ENCODE data around the gene SLC38A10.
A peak's percentile ranks its signal among the peaks of the same experiment; 100 is the strongest.

SLC38A10 gene

GRCh38 chr17:81273698-81274470 lies 21.2 kb downstream of the SLC38A10 start:
- no peak for DNase-seq

- no peak for DNase-seq
These were observed 22.5 kb downstream of the SLC38A10 start for GRCh38 chr17:81272616-81273015.

- DNase-seq = no peak
These were observed 23.9 kb downstream of the SLC38A10 start for GRCh38 chr17:81271226-81271625.

GRCh38 chr17:81270279-81270678 lies 24.8 kb downstream of the SLC38A10 start:
- DNase-seq = no peak

GRCh38 chr17:81267390-81268067 lies 27.6 kb downstream of the SLC38A10 start:
- DNase-seq = no peak

GRCh38 chr17:81265576-81265975 lies 29.5 kb downstream of the SLC38A10 start:
- DNase-seq = no peak

GRCh38 chr17:81264640-81265039 lies 30.5 kb downstream of the SLC38A10 start:
- no peak for DNase-seq

- DNase-seq = no peak
These were observed 31.5 kb downstream of the SLC38A10 start for GRCh38 chr17:81263371-81264181.

GRCh38 chr17:81261582-81262336 lies 33.3 kb downstream of the SLC38A10 start:
- no peak for DNase-seq

GRCh38 chr17:81261096-81261495 lies 34.0 kb downstream of the SLC38A10 start:
- no peak for DNase-seq

- no peak for DNase-seq
These were observed 34.5 kb downstream of the SLC38A10 start for GRCh38 chr17:81260641-81261040.

GRCh38 chr17:81260171-81260570 lies 34.9 kb downstream of the SLC38A10 start:
- no peak for DNase-seq

- DNase-seq = no peak
These were observed 36.0 kb downstream of the SLC38A10 start for GRCh38 chr17:81259058-81259605.

- no peak for DNase-seq
These were observed 36.8 kb downstream of the SLC38A10 start for GRCh38 chr17:81258292-81258691.

- no peak for DNase-seq
These were observed 37.6 kb downstream of the SLC38A10 start for GRCh38 chr17:81257533-81257932.

GRCh38 chr17:81256616-81257015 lies 38.5 kb downstream of the SLC38A10 start:
- DNase-seq = no peak

GRCh38 chr17:81254955-81255717 lies 40.0 kb downstream of the SLC38A10 start:
- peak; percentile 85 for DNase-seq

- peak; percentile 73 for DNase-seq
These were observed 41.6 kb downstream of the SLC38A10 start for GRCh38 chr17:81253358-81254131.

- no peak for DNase-seq
These were observed 42.1 kb downstream of the SLC38A10 start for GRCh38 chr17:81252987-81253329.

GRCh38 chr17:81252326-81252986 lies 42.7 kb downstream of the SLC38A10 start:
- DNase-seq = no peak

All from femur (tissue), 1 donor.